Fibroblast of lung (primary cell): ENCODE data around the gene F2RL1. TPM values are rescaled to one million over a fixed set of nuclear protein-coding genes. Genes with fewer than 3 reads are reported as not detected.

ENCODE experiments used
- DNase-seq, 2 donors: peaks; one replicate each; pipeline versions ENCODE4 v3.0.0 to v3.0.0-alpha.2; 2010; ENCODE audit warnings: low read depth in 2 of 2
- H2AFZ ChIP-seq: 2 replicates; pipeline ENCODE4 v1.5.1; 2012; ENCODE audit warnings: low read length, control low read depth, inconsistent platforms
- H3K27ac ChIP-seq: 2 replicates; pipeline ENCODE4 v1.5.1; 2011; ENCODE audit warnings: low read length, control low read depth; ENCODE audit not compliant: insufficient read depth
- H3K27me3 ChIP-seq: 2 replicates; pipeline ENCODE4 v1.5.1; 2011; ENCODE audit warnings: mild to moderate bottlenecking, low read length; ENCODE audit not compliant: control insufficient read depth, insufficient read depth
- H3K36me3 ChIP-seq: 2 replicates; pipeline ENCODE4 v1.5.1; 2011; ENCODE audit warnings: low read length; ENCODE audit not compliant: control insufficient read depth, insufficient read depth
- H3K4me1 ChIP-seq: 2 replicates; pipeline ENCODE4 v1.5.1; 2011; ENCODE audit warnings: low read length; ENCODE audit not compliant: control insufficient read depth, insufficient read depth; ENCODE audit errors: extremely low read depth
- H3K4me2 ChIP-seq: 2 replicates; pipeline ENCODE4 v1.5.1; 2011; ENCODE audit warnings: low read length, control low read depth; ENCODE audit not compliant: insufficient read depth; ENCODE audit errors: extremely low read depth
- H3K4me3 ChIP-seq, 4 experiments: fragments of 200-600 bp in 1 of 4; sonication (generic) in 1 of 4; replicated peaks in 1 of 4; 2 replicates each; pipeline ENCODE4 v1.5.1; 2011 to 2016; ENCODE audit warnings: low read length in 4 of 4, low read depth in 3 of 4, mild to moderate bottlenecking in 3 of 4, control low read depth in 2 of 4, inconsistent platforms in 1 of 4, mixed read lengths in 1 of 4; ENCODE audit not compliant: insufficient read depth in 1 of 4; ENCODE audit errors: control extremely low read depth in 1 of 4
- H3K79me2 ChIP-seq: 2 replicates; pipeline ENCODE4 v1.5.1; 2012; ENCODE audit warnings: mild to moderate bottlenecking, low read length, inconsistent platforms; ENCODE audit not compliant: control insufficient read depth, insufficient read depth
- H3K9ac ChIP-seq: 2 replicates; pipeline ENCODE4 v1.5.1; 2011; ENCODE audit warnings: mild to moderate bottlenecking, low read length, control low read depth; ENCODE audit not compliant: insufficient read depth
- H3K9me3 ChIP-seq: 2 replicates; pipeline ENCODE4 v1.5.1; 2012; ENCODE audit warnings: low read depth, low read length; ENCODE audit not compliant: control insufficient read depth, insufficient read depth
- H4K20me1 ChIP-seq: 2 replicates; pipeline ENCODE4 v1.5.1; 2011; ENCODE audit warnings: low read length; ENCODE audit not compliant: control insufficient read depth, insufficient read depth; ENCODE audit errors: extremely low read depth
- CTCF ChIP-seq, 2 donors: IDR thresholded peaks in 1 of 2; conservative IDR thresholded peaks in 1 of 2; 1 replicate in 1 of 2; 2 replicates in 1 of 2; pipeline ENCODE4 v1.5.1; 2011 to 2012; ENCODE audit warnings: low read length in 2 of 2, control low read depth in 1 of 2, inconsistent platforms in 1 of 2, low read depth in 1 of 2, mild to moderate bottlenecking in 1 of 2
- EZH2 ChIP-seq: IDR thresholded peaks from 2 replicates; pipeline ENCODE4 v1.5.1; 2012; ENCODE audit warnings: low read length, control low read depth, mild to moderate bottlenecking; ENCODE audit errors: missing control alignments
- polyA plus RNA-seq, 2 donors: library from polyadenylated mRNA; depleted of rRNA in 1 of 2; stranded (reverse) in 1 of 2; unstranded in 1 of 2; fragments of >200 nt; gene quantifications; 2 replicates each; pipeline ENCODE4 v1.2.1, GENCODE V29; 2011 to 2012; ENCODE audit warnings: missing spikeins in 1 of 2
- total RNA-seq: library from RNA; depleted of rRNA; stranded (reverse); fragments of >200 nt; gene quantifications from 2 replicates; pipeline ENCODE4 v1.2.1, GENCODE V29; 2014

F2RL1 gene
- total and polyA plus RNA-seq, 2 donors (not counting 1 experiment from before 2014, with no cell fraction given), result 12.4 to 25.1 TPM

GRCh38 chr5:76801159-76801802 is 17.5 kb upstream of the F2RL1 start:
- H3K36me3 ChIP-seq, result no peaks in the 10 kb centered on the region
- no peaks in the 10 kb centered on the region for H3K79me2 ChIP-seq
- no peaks in the 10 kb centered on the region for H3K9me3 ChIP-seq
- no peak overlapping the region for H3K27ac ChIP-seq
- no peaks in the 10 kb centered on the region for H3K27me3 ChIP-seq
- H3K4me1 ChIP-seq, result peaks cover 6% of the 10 kb centered on the region
- no peak overlapping the region for H2AFZ ChIP-seq
- no peak overlapping the region for H3K4me3 ChIP-seq
- H3K4me2 ChIP-seq, result no peak overlapping the region
- TF ChIP-seq EZH2 (no peak), CTCF (conservative IDR thresholded peaks at IDR 0.05 in 1 of 2, IDR thresholded peaks at IDR 0.05 in 1 of 2; ENCODE audit: low read depth in 1 of 2, low read length in 2 of 2) (no peak)
- no peaks in the 10 kb centered on the region for H4K20me1 ChIP-seq
- no peak overlapping the region for H3K9ac ChIP-seq
- DNase-seq, result peak; percentile 81 to 95

GRCh38 chr5:76801803-76802195 is 17.0 kb upstream of the F2RL1 start:
- H3K4me3 ChIP-seq, result no peak overlapping the region
- no peaks in the 10 kb centered on the region for H3K36me3 ChIP-seq
- TF ChIP-seq CTCF (conservative IDR thresholded peaks at IDR 0.05 in 1 of 2, IDR thresholded peaks at IDR 0.05 in 1 of 2; ENCODE audit: low read depth in 1 of 2, low read length in 2 of 2) (no peak), EZH2 (no peak)
- DNase-seq, result no peak
- H2AFZ ChIP-seq, result no peak overlapping the region
- H3K4me2 ChIP-seq, result no peak overlapping the region
- peaks cover 6% of the 10 kb centered on the region for H3K4me1 ChIP-seq
- no peaks in the 10 kb centered on the region for H4K20me1 ChIP-seq
- no peaks in the 10 kb centered on the region for H3K79me2 ChIP-seq
- H3K27me3 ChIP-seq, result no peaks in the 10 kb centered on the region
- no peak overlapping the region for H3K27ac ChIP-seq
- no peak overlapping the region for H3K9ac ChIP-seq
- H3K9me3 ChIP-seq, result no peaks in the 10 kb centered on the region

GRCh38 chr5:76804266-76804665 is 14.6 kb upstream of the F2RL1 start:
- H3K27me3 ChIP-seq, result no peaks in the 10 kb centered on the region
- no peak overlapping the region for H3K27ac ChIP-seq
- no peak overlapping the region for H3K9ac ChIP-seq
- no peak overlapping the region for H2AFZ ChIP-seq
- no peaks in the 10 kb centered on the region for H3K79me2 ChIP-seq
- DNase-seq, result peak in 1 of 2 donors; percentile 88
- TF ChIP-seq EZH2, result no peak
- TF ChIP-seq CTCF (conservative IDR thresholded peaks at IDR 0.05 in 1 of 2, IDR thresholded peaks at IDR 0.05 in 1 of 2; ENCODE audit: low read depth in 1 of 2, low read length in 2 of 2), result no peak
- peaks cover 12% of the 10 kb centered on the region for H3K4me1 ChIP-seq
- H3K9me3 ChIP-seq, result no peaks in the 10 kb centered on the region
- no peak overlapping the region for H3K4me2 ChIP-seq
- no peak overlapping the region for H3K4me3 ChIP-seq
- no peaks in the 10 kb centered on the region for H3K36me3 ChIP-seq
- no peaks in the 10 kb centered on the region for H4K20me1 ChIP-seq
